Spleen (tissue), 11 donors: ENCODE data around the gene DGKE. TPM values are rescaled to one million over a fixed set of nuclear protein-coding genes. Genes with fewer than 3 reads are reported as not detected.

Experiments
- DNase-seq: peaks from one replicate; pipeline ENCODE4 v3.0.0-alpha.2; 2020
- H3K27ac ChIP-seq, 8 donors: fragments of 200-600 bp; sonication (generic) in 7 of 8; 1 replicate in 4 of 8; 2 replicates in 4 of 8; pipeline versions ENCODE4 v1.5.0 to v1.8.0; 2016 to 2021; ENCODE audit warnings: inconsistent platforms in 4 of 8, mild to moderate bottlenecking in 4 of 8, moderate library complexity in 1 of 8
- H3K27me3 ChIP-seq, 7 donors: fragments of 200-600 bp; sonication (generic) in 6 of 7; replicated peaks in 1 of 7; 1 replicate in 4 of 7; 2 replicates in 3 of 7; pipeline versions ENCODE4 v1.5.0 to v1.8.0; 2016 to 2021; ENCODE audit warnings: inconsistent platforms in 3 of 7, mild to moderate bottlenecking in 1 of 7
- H3K36me3 ChIP-seq, 6 donors: fragments of 200-600 bp; sonication (generic) in 5 of 6; 1 replicate in 4 of 6; 2 replicates in 2 of 6; pipeline versions ENCODE4 v1.5.0 to v1.8.0; 2016 to 2021; ENCODE audit warnings: inconsistent platforms in 2 of 6
- H3K4me1 ChIP-seq, 6 donors: fragments of 200-600 bp; sonication (generic) in 5 of 6; 1 replicate in 3 of 6; 2 replicates in 3 of 6; pipeline versions ENCODE4 v1.5.0 to v1.8.0; 2016 to 2021; ENCODE audit warnings: inconsistent platforms in 3 of 6
- H3K4me3 ChIP-seq, 8 donors: fragments of 200-600 bp; sonication (generic) in 7 of 8; 1 replicate in 4 of 8; 2 replicates in 4 of 8; pipeline versions ENCODE4 v1.5.0 to v1.8.0; 2016 to 2021; ENCODE audit warnings: inconsistent platforms in 4 of 8, mild to moderate bottlenecking in 4 of 8, moderate library complexity in 2 of 8
- H3K9me3 ChIP-seq, 8 donors: fragments of 200-600 bp; sonication (generic) in 7 of 8; 1 replicate in 4 of 8; 2 replicates in 4 of 8; pipeline versions ENCODE4 v1.5.0 to v1.8.0; 2016 to 2021; ENCODE audit warnings: inconsistent platforms in 4 of 8
- POLR2A ChIP-seq, 3 donors: fragments of 450-650 bp; IDR thresholded peaks; one replicate each; pipeline ENCODE4 v1.5.1; 2017; ENCODE audit warnings: antibody characterized with exemption in 3 of 3, mild to moderate bottlenecking in 1 of 3
- POLR2AphosphoS5 ChIP-seq, 3 donors: sonication (generic); formaldehyde crosslinking; IDR thresholded peaks; one replicate each; pipeline ENCODE4 v1.5.1; 2017; ENCODE audit warnings: antibody characterized with exemption in 3 of 3
- WGBS, 5 donors: extraction: QIAGEN DNeasy Blood & Tissue Kit in 3 of 5; methylation state at CpG; one replicate each; pipeline versions ENCODE4 v1.1.5 to v1.1.7; 2013 to 2018; 5-methylcytosine and 5-hydroxymethylcytosine counted together
- intact Hi-C: fragments of 100-400 bp; cut with DNase I; formaldehyde crosslinking; loops from one replicate; pipeline ENCODE4 v1.15.0; 2023; ENCODE audit warnings: low total_unique reads
- polyA plus RNA-seq, 3 donors: library from polyadenylated mRNA; stranded (reverse); fragments of 200-250 nt; gene quantifications; one replicate each; pipeline ENCODE4 v1.2.1, GENCODE V29; 2013
- total RNA-seq, 7 donors: library from RNA; depleted of rRNA in 3 of 7; stranded (reverse); fragments of >200 nt in 3 of 7; fragmentation: NEBNext Ultra II Directional in 4 of 7; extraction: Animal tissue kit (Norgen Biotek cat#: 25700) in 4 of 7; gene quantifications; one replicate each; pipeline versions ENCODE4 v1.1.0 to v1.2.1, GENCODE V29; 2016 to 2021
- TF ChIP-seq, protein P1 (sequence below), 11 experiments: fragments of 200-600 bp in 7 of 11; fragments of 450-650 bp in 4 of 11; sonication (generic) in 4 of 11; IDR thresholded peaks in 8 of 11; conservative IDR thresholded peaks in 3 of 11; 1 replicate in 7 of 11; 2 replicates in 4 of 11; pipeline versions ENCODE4 v1.4.0 to v1.8.0; 2016 to 2021; ENCODE audit warnings: antibody characterized with exemption in 11 of 11, inconsistent platforms in 4 of 11, mild to moderate bottlenecking in 1 of 11
- donor health status: healthy with polysubstance abuse.
- donor health status: DM: no; HTN: no; CAD: no; lungs with moderate emphysema.
- donor health status: DM: no; HTN: no; CAD: no.
- donor health status: Bipolar disorder and iron deficiency.
- donor health status: healthy.
- donor health status: DM: no; HTN: no; CAD: no.
- donor health status: DM: yes; HTN: yes; CAD: no.

DGKE gene
- total and polyA plus RNA-seq, 10 donors: 2.3 to 37.3 (median 22.2) TPM

DNA sequence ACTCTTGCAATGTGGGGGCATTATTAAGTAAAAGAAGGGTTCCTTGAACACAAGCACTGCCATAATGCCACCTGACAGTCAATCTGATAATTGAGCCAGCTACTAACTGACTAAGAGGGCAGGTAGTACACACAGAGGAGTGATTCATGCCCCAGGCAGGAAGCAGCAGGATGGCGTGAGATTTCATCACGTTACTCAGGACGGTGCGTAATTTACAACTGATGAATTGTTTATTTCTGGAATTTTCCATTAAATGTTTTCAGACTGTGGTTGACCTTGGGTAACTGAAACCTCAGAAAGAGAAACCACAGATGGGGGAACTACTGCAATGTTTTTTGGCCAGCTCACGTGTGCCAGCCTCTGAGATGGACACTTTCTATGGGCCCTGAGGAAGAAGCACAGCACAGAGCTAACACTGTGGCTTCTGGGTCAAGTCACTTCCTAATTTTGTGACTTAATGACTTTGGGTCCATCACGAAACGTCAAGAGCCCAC is 46.9 kb upstream of the DGKE start:
- H3K4me1 ChIP-seq: peaks cover 0 to 12% (median 9%) of the 10 kb centered on the region in 6 donors
- H3K4me3 ChIP-seq: no peak overlapping the region
- H3K36me3 ChIP-seq: no peaks in the 10 kb centered on the region
- H3K9me3 ChIP-seq: no peaks in the 10 kb centered on the region
- H3K27me3 ChIP-seq: no peaks in the 10 kb centered on the region
- intact Hi-C loops: no loop called here
- DNase-seq: no peak
- H3K27ac ChIP-seq: peak overlapping the region in 3 of 8 donors; percentile 2 to 33 (median 31)
- WGBS, 5 donors: 19 to 46% (median 22%) methylated on average over 7 of the region's 7 CpGs
- no peak for TF ChIP-seq POLR2A (IDR thresholded peaks at IDR 0.05)
- peak in 1 of 3 donors; percentile 16 for TF ChIP-seq POLR2AphosphoS5 (IDR thresholded peaks at IDR 0.05)

DNA sequence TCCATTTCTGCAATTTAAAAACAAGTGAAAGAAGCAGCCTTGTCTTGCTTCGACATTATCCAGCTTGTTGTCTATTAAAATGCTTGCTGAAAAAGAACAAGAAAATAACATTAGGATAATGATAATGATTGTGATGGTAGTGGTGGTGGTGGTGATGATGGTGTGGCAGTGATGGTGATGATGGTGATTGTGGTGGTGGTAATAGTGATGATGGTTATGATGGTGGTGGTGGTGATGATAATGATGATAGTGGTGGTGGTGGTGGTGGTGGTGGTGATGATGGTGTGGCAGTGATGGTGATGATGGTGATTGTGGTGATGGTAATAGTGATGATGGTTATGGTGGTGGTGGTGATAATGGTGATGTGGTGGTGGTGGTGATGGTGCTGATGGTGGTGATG is 41.7 kb upstream of the DGKE start:
- Histone ChIP-seq H3K4me3 (no peak overlapping the region), H3K27me3 (no peaks in the 10 kb centered on the region), H3K27ac (no peak overlapping the region), H3K9me3 (no peaks in the 10 kb centered on the region), H3K36me3 (peaks cover 0 to 6% (median 0%) of the 10 kb centered on the region in 6 donors), H3K4me1 (peaks cover 0 to 5% (median 3%) of the 10 kb centered on the region in 6 donors)
- TF ChIP-seq POLR2A (IDR thresholded peaks at IDR 0.05): no peak
- DNase-seq: no peak
- intact Hi-C loops: no loop called here
- WGBS, 5 donors: 95 to 100% (median 98%) methylated on average over 1 of the region's 1 CpG

DNA sequence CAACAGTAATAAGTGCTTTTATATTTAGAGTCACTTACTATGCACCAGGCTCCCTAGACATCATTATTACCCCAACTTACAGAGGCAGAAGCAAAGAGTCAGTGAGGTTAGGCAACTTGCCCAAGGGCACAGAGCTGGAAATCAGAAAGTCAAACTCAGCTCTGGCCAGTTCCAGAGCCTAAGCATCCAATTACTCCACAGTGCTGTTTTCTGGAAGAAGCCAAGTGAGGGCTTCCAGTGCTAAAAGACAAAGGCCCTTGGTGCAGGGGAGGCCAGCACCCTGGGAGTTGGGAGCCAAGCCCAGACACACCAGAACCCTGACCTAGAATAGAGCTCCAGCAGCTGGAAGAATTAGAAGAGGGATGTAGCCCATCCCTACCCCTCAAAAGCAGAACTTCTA is 40.4 kb upstream of the DGKE start:
- H3K27ac ChIP-seq: no peak overlapping the region
- no peak overlapping the region for H3K4me3 ChIP-seq
- H3K4me1 ChIP-seq: no peaks in the 10 kb centered on the region
- no peak for DNase-seq
- H3K36me3 ChIP-seq: peaks cover 0 to 6% (median 0%) of the 10 kb centered on the region in 6 donors
- H3K9me3 ChIP-seq: no peaks in the 10 kb centered on the region
- TF ChIP-seq, protein P1, sequence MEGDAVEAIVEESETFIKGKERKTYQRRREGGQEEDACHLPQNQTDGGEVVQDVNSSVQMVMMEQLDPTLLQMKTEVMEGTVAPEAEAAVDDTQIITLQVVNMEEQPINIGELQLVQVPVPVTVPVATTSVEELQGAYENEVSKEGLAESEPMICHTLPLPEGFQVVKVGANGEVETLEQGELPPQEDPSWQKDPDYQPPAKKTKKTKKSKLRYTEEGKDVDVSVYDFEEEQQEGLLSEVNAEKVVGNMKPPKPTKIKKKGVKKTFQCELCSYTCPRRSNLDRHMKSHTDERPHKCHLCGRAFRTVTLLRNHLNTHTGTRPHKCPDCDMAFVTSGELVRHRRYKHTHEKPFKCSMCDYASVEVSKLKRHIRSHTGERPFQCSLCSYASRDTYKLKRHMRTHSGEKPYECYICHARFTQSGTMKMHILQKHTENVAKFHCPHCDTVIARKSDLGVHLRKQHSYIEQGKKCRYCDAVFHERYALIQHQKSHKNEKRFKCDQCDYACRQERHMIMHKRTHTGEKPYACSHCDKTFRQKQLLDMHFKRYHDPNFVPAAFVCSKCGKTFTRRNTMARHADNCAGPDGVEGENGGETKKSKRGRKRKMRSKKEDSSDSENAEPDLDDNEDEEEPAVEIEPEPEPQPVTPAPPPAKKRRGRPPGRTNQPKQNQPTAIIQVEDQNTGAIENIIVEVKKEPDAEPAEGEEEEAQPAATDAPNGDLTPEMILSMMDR (IDR thresholded peaks at IDR 0.05 in 8 of 11, conservative IDR thresholded peaks at IDR 0.05 in 3 of 11): no peak
- TF ChIP-seq POLR2A (IDR thresholded peaks at IDR 0.05) (no peak), POLR2AphosphoS5 (IDR thresholded peaks at IDR 0.05) (no peak)
- H3K27me3 ChIP-seq: no peaks in the 10 kb centered on the region
- intact Hi-C loops: no loop called here

DNA sequence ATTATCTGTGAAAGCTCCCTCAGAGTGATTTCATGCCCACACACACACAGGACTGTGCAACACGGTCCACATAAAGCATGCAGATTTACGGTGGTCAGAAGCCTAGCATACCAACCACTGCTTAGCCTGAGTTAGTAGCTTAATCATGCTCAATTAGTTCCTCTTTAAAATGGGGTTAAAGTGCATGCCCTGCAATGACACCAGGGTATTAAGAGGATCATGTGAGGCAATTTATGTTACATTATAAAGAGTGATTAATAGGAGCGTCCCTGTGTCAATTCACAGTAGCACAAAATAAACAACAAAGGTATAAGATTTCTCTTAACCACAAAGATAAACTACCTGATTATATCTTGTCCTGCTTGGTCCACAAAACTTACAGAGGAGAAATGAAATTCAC is 40.0 kb upstream of the DGKE start:
- Histone ChIP-seq H3K36me3 (peaks cover 0 to 6% (median 0%) of the 10 kb centered on the region in 6 donors), H3K9me3 (no peaks in the 10 kb centered on the region), H3K4me3 (no peak overlapping the region), H3K4me1 (no peaks in the 10 kb centered on the region), H3K27ac (no peak overlapping the region), H3K27me3 (no peaks in the 10 kb centered on the region)
- DNase-seq: no peak
- intact Hi-C loops: no loop called here
- 33 to 67% (median 52%) methylated on average over 3 of the region's 3 CpGs for WGBS, 5 donors
- no peak for TF ChIP-seq POLR2A (IDR thresholded peaks at IDR 0.05)
- TF ChIP-seq, protein P1 (IDR thresholded peaks at IDR 0.05 in 8 of 11, conservative IDR thresholded peaks at IDR 0.05 in 3 of 11): no peak
- TF ChIP-seq POLR2AphosphoS5 (IDR thresholded peaks at IDR 0.05): no peak

DNA sequence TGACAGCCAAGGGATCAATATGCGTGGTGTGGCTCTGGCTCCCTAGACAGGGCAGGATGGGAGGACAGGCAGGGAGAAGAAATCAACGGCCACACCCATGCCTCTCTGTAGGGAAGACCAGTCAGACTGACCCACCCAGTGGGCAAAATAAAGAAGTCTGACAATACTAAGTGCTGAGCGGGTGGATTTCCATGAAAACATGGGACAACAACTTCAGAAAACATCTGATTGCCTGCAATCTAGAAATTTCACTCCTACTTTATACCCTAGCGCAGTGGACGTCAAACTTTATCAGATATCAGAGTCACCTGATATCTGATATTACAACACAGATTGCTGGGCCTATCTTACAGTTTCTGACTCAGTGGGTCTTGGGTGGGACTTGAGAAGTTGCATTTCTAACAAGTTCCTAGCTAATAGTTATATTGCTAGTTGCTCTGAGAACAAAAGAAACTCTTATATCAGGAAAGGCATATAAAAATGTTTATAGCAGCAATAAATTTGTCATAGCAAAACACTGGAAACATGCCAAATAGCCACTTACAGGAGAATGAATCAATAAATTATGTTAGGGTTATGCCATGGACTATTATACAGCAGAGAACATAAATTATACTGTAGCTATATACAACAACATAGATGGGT is 38.6 kb upstream of the DGKE start:
- intact Hi-C loops: no loop called here
- DNase-seq: no peak
- no peaks in the 10 kb centered on the region for H3K27me3 ChIP-seq
- no peak for TF ChIP-seq POLR2AphosphoS5 (IDR thresholded peaks at IDR 0.05)
- no peak for TF ChIP-seq POLR2A (IDR thresholded peaks at IDR 0.05)
- TF ChIP-seq, protein P1 (IDR thresholded peaks at IDR 0.05 in 8 of 11, conservative IDR thresholded peaks at IDR 0.05 in 3 of 11): no peak
- H3K4me3 ChIP-seq: no peak overlapping the region
- WGBS, 5 donors: 80 to 99% (median 90%) methylated on average over 5 of the region's 5 CpGs
- H3K9me3 ChIP-seq: no peaks in the 10 kb centered on the region
- H3K4me1 ChIP-seq: no peaks in the 10 kb centered on the region
- no peak overlapping the region for H3K27ac ChIP-seq
- peaks cover 0 to 6% (median 0%) of the 10 kb centered on the region in 6 donors for H3K36me3 ChIP-seq
